Measurements from ENCODE around the gene SLC19A1. TPM values are rescaled to one million over a fixed set of nuclear protein-coding genes. Genes with fewer than 3 reads are reported as not detected.

The SLC19A1 gene
- polyA plus RNA-seq, 1 experiment: 8.1 TPM

DNA sequence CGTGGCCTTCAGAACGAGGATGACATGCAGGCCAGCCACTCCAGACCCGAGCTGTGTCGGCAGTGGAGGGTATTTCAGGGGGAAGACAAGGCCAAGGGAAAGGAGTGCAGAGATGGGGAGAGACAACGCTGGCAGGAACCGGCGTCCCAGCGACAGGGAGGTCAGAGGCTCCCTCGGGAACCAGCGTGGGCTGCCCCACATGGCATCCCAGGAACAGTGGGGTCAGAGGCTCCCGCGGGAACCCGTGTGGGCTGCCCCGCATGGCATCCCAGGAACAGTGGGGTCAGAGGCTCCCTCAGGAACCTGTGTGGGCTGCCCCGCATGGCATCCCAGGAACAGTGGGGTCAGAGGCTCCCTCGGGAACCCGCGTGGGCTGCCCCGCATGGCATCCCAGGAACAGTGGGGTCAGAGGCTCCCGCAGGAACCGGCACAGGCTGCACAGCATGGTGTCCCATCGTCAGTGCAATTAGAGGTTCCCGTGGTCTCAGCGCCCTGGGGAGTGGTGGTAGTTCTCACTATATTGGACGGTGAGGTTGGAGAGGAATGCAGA, 43.0 kb downstream of the SLC19A1 start:
- no peak for DNase-seq (ENCODE audit: low read depth)
- ChIA-PET CTCF (no interaction called here), POLR2A (no interaction called here)
- H3K4me3 ChIP-seq (ENCODE audit: low read depth, low read length): no peak overlapping the region
- TF ChIP-seq, protein P1, sequence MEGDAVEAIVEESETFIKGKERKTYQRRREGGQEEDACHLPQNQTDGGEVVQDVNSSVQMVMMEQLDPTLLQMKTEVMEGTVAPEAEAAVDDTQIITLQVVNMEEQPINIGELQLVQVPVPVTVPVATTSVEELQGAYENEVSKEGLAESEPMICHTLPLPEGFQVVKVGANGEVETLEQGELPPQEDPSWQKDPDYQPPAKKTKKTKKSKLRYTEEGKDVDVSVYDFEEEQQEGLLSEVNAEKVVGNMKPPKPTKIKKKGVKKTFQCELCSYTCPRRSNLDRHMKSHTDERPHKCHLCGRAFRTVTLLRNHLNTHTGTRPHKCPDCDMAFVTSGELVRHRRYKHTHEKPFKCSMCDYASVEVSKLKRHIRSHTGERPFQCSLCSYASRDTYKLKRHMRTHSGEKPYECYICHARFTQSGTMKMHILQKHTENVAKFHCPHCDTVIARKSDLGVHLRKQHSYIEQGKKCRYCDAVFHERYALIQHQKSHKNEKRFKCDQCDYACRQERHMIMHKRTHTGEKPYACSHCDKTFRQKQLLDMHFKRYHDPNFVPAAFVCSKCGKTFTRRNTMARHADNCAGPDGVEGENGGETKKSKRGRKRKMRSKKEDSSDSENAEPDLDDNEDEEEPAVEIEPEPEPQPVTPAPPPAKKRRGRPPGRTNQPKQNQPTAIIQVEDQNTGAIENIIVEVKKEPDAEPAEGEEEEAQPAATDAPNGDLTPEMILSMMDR (IDR thresholded peaks at IDR 0.05; ENCODE audit: insufficient read depth, low read depth, low read length): no peak
- no peaks in the 10 kb centered on the region for H3K27me3 ChIP-seq (ENCODE audit: control insufficient read depth, insufficient read depth, low read length)
- peaks cover 24% of the 10 kb centered on the region for H3K36me3 ChIP-seq (ENCODE audit: control insufficient read depth, insufficient read depth, low read length)

DNA sequence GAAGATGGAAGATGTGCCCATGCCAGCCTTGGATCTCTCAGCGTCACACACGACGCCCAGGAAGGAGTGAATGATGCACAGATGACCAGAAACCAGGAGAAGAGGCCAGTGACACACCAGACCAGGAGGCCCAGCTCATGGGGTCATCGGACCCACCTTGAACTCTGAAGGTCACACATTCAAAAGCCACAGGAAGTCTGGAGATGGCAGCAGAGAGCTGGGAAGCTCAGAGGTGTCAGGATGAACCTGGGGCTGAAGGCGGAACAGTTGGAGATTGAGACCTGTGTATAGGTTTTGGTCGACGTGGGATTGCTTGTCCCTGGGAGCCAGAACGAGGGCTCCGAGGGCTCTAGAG, 43.6 kb downstream of the SLC19A1 start:
- Histone ChIP-seq H3K36me3 (ENCODE audit: control insufficient read depth, insufficient read depth, low read length) (peaks cover 24% of the 10 kb centered on the region), H3K27me3 (ENCODE audit: control insufficient read depth, insufficient read depth, low read length) (no peaks in the 10 kb centered on the region), H3K4me3 (ENCODE audit: low read depth, low read length) (no peak overlapping the region)
- CTCF ChIA-PET: no interaction called here
- DNase-seq (ENCODE audit: low read depth): no peak
- TF ChIP-seq, protein P1 (IDR thresholded peaks at IDR 0.05; ENCODE audit: insufficient read depth, low read depth, low read length): no peak
- POLR2A ChIA-PET: no interaction called here

DNA sequence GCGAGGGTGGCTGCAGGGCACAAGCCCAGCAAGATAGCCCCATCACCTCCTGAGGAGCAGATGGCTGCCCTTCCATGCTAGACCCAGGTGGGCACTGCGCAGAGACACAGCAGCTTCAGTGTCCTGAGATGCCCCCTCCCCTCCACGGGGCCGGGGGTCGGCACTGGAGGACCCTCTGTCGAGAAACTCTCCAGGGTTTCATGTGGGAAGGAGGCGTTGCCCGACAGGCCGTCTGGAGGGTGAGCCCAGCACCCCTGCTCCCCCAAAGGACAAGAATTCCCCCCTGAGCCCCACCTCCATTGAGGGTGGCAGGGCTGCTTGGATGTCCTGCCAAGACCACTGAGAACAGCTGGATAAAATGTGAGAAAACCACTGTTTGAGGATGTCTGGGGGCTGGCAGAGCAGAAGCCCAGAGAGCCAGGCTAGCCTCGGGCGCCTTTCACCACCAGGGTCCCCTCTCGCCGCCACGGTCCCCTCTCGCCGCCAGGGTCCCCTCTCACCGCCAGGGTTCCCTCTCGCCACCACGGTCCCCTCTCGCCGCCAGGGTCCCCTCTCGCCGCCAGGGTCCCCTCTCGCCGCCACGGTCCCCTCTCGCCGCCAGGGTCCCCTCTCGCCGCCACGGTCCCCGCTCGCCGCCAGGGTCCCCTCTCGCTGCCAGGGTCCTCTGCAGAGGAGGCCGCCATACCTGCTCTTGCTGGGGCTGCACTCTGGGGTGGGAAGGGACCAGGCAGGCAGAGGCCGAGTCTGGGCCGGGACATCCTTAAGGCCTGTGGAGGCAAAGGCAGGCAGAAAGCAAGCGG, 44.2 kb downstream of the SLC19A1 start:
- no peaks in the 10 kb centered on the region for H3K27me3 ChIP-seq (ENCODE audit: control insufficient read depth, insufficient read depth, low read length)
- H3K36me3 ChIP-seq (ENCODE audit: control insufficient read depth, insufficient read depth, low read length): peaks cover 28% of the 10 kb centered on the region
- DNase-seq (ENCODE audit: low read depth): no peak
- CTCF ChIA-PET: no interaction called here
- POLR2A ChIA-PET: no interaction called here
- TF ChIP-seq, protein P1 (IDR thresholded peaks at IDR 0.05; ENCODE audit: insufficient read depth, low read depth, low read length): no peak
- H3K4me3 ChIP-seq (ENCODE audit: low read depth, low read length): no peak overlapping the region

DNA sequence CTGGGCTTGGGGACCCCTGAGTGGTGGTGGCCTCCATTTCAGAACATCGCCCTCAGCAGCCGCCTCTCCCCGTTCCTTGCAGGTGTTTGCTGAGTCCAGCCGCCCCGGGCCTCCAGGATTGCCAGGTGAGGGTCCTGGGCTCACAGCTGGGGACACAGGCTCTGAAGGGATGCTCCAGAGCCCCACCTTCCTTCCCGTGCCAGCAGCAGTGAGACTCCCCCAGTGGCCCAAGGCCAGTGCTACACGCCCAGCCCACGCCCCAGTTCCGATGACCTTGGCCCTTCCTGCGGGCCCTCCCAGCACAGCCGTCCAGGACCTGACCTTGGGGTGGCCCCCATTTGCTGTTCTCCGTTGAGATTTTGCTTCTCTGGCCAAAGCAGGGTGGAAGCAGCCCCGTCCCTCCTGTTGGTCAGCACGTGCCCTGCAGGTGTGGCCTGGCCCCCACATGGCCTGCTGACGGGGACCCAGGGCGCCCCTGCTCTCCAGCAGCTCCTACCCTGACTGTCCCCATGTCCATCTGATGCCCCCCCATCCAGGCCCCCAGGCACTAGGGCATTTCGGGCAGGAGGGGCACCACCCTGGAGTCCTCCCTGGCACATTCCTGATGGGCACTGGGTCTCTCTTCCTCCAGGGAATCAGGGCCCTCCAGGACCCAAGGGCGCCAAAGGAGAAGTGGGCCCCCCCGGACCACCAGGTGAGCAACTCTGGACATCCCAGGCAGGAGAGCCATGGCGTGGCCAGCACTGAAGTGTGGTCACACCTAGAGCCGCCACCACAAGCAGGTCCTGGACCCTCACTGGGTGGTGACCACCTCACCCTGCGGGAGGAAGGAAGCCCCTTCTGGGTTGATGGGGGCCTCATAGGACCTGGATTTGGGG, 45.0 kb downstream of the SLC19A1 start:
- ChIA-PET POLR2A (no interaction called here), CTCF (no interaction called here)
- Histone ChIP-seq H3K4me3 (ENCODE audit: low read depth, low read length) (no peak overlapping the region), H3K36me3 (ENCODE audit: control insufficient read depth, insufficient read depth, low read length) (peaks cover 29% of the 10 kb centered on the region), H3K27me3 (ENCODE audit: control insufficient read depth, insufficient read depth, low read length) (no peaks in the 10 kb centered on the region)
- DNase-seq (ENCODE audit: low read depth): no peak
- TF ChIP-seq, protein P1 (IDR thresholded peaks at IDR 0.05; ENCODE audit: insufficient read depth, low read depth, low read length): no peak

All from BJ (cell line).